Inflammatory macrophage (primary cell): ENCODE measurements around the gene CLTA.
A peak's percentile ranks its signal among the peaks of the same experiment; 100 is the strongest.
"Not testable (repeated sequence)": the region's sequence is repeated elsewhere in the genome, so short reads cannot be mapped to it uniquely, and the experiment has no call there.

Source experiments
- DNase-seq, 2 donors: peaks; one replicate each; pipeline ENCODE4 v3.0.0-alpha.2; 2020 to 2022

Gene CLTA

GRCh38 chr9:36158917-36159316 is 31.8 kb upstream of the CLTA start:
- DNase-seq = no peak

- not testable (repeated sequence) for DNase-seq
These were observed 31.2 kb upstream of the CLTA start for GRCh38 chr9:36159509-36159908.

GRCh38 chr9:36160126-36160525 is 30.6 kb upstream of the CLTA start:
- DNase-seq = not testable (repeated sequence)

- DNase-seq = no peak
These were observed 29.5 kb upstream of the CLTA start for GRCh38 chr9:36161187-36161586.

GRCh38 chr9:36162211-36162738 is 28.4 kb upstream of the CLTA start:
- no peak for DNase-seq

GRCh38 chr9:36163049-36163785 is 27.5 kb upstream of the CLTA start:
- DNase-seq = no peak

- no peak for DNase-seq
These were observed 26.9 kb upstream of the CLTA start for GRCh38 chr9:36163786-36164170.

- no peak for DNase-seq
These were observed 26.3 kb upstream of the CLTA start for GRCh38 chr9:36164372-36164771.

GRCh38 chr9:36164989-36165388 is 25.7 kb upstream of the CLTA start:
- DNase-seq = no peak

GRCh38 chr9:36165826-36166167 is 24.9 kb upstream of the CLTA start:
- no peak for DNase-seq

- peak; percentile 79 to 81 for DNase-seq
These were observed 24.4 kb upstream of the CLTA start for GRCh38 chr9:36166168-36166927.

- no peak for DNase-seq
These were observed 21.6 kb upstream of the CLTA start, which contains the start of gene CCIN for GRCh38 chr9:36169166-36169565. Gene CCIN, plus strand, starts transcription at chr9:36169388. Its CDS starts 115 bp downstream, at chr9:36169503.

GRCh38 chr9:36169708-36170107 is 21.0 kb upstream of the CLTA start:
- peak; percentile 52 to 70 for DNase-seq

- DNase-seq = no peak
These were observed 20.2 kb upstream of the CLTA start for GRCh38 chr9:36170531-36170930.

GRCh38 chr9:36173861-36174260 is 16.9 kb upstream of the CLTA start:
- no peak for DNase-seq

- DNase-seq = no peak
These were observed 16.4 kb upstream of the CLTA start for GRCh38 chr9:36174271-36174670.

GRCh38 chr9:36174731-36175130 is 16.0 kb upstream of the CLTA start:
- DNase-seq = no peak

- DNase-seq = not testable (repeated sequence)
These were observed 15.5 kb upstream of the CLTA start for GRCh38 chr9:36175209-36175608.

- not testable (repeated sequence) for DNase-seq
These were observed 14.2 kb upstream of the CLTA start for GRCh38 chr9:36176496-36176895.

GRCh38 chr9:36177571-36177970 is 13.2 kb upstream of the CLTA start:
- DNase-seq = no peak

- DNase-seq = not testable (repeated sequence)
These were observed 10.5 kb upstream of the CLTA start for GRCh38 chr9:36180243-36180642.

- no peak for DNase-seq
These were observed 3.3 kb upstream of the CLTA start for GRCh38 chr9:36187414-36187813.

GRCh38 chr9:36188212-36188611 is 2.5 kb upstream of the CLTA start:
- no peak for DNase-seq

- peak; percentile 26 to 60 for DNase-seq
These were observed 745 bp upstream of the CLTA start for GRCh38 chr9:36189976-36190375.
